ENCODE data around the gene ATP10A.

GRCh38 chr15:25795712-25796111 lies 67.4 kb downstream of the ATP10A start:
- no peak for TF ChIP-seq CTCF (IDR thresholded peaks at IDR 0.05)
- no peak for TF ChIP-seq POLR2AphosphoS5 (IDR thresholded peaks at IDR 0.05)
